ENCODE data around the gene LHX4.

- no peak for TF ChIP-seq CTCF (IDR thresholded peaks at IDR 0.05)
- no peak for TF ChIP-seq POLR2AphosphoS5 (IDR thresholded peaks at IDR 0.05)
Observed at GRCh38 chr1:180246579-180246978, 16.5 kb downstream of the LHX4 start.

All from gastroesophageal sphincter (tissue), 3 donors.